Keratinocyte (primary cell): ENCODE data around the gene FN3KRP. TPM values are rescaled to one million over a fixed set of nuclear protein-coding genes. Genes with fewer than 3 reads are reported as not detected.

Experiments
- DNase-seq: peaks from one replicate; pipeline ENCODE4 v3.0.0-alpha.2; 2011; ENCODE audit warnings: low read depth, missing footprints, low spot score
- FAIRE-seq: peaks from 2 replicates; lab custom pipeline; 2011; peaks lifted over from hg19 to GRCh38; lab: Jason Lieb, UNC
- H2AFZ ChIP-seq: 2 replicates; pipeline ENCODE4 v1.6.0; 2012; ENCODE audit warnings: low read length, control low read depth, inconsistent platforms; ENCODE audit not compliant: control insufficient read depth
- H3K27ac ChIP-seq: 2 replicates; pipeline ENCODE4 v1.5.1; 2011; ENCODE audit warnings: low read length; ENCODE audit not compliant: control insufficient read depth, insufficient read depth
- H3K27me3 ChIP-seq: 3 replicates; pipeline ENCODE4 v1.6.0; 2011; ENCODE audit warnings: low read length; ENCODE audit not compliant: control insufficient read depth, insufficient read depth; ENCODE audit errors: extremely low read depth
- H3K36me3 ChIP-seq, 2 experiments: 2 replicates in 1 of 2; 3 replicates in 1 of 2; pipeline ENCODE4 v1.5.1; 2011; ENCODE audit warnings: low read length in 2 of 2, mild to moderate bottlenecking in 1 of 2; ENCODE audit not compliant: control insufficient read depth in 2 of 2, insufficient read depth in 2 of 2; ENCODE audit errors: extremely low read depth in 1 of 2
- H3K4me1 ChIP-seq: 3 replicates; pipeline ENCODE4 v1.5.1; 2011; ENCODE audit warnings: low read length; ENCODE audit not compliant: control insufficient read depth, insufficient read depth; ENCODE audit errors: extremely low read depth
- H3K4me2 ChIP-seq: 3 replicates; pipeline ENCODE4 v1.6.0; 2011; ENCODE audit warnings: low read depth, low read length; ENCODE audit not compliant: control insufficient read depth, insufficient read depth; ENCODE audit errors: extremely low read depth
- H3K4me3 ChIP-seq, 3 experiments: fragments of 200-600 bp in 1 of 3; sonication (generic) in 1 of 3; 2 replicates in 2 of 3; 3 replicates in 1 of 3; pipeline ENCODE4 v1.5.1; 2011 to 2016; ENCODE audit warnings: low read length in 3 of 3, mild to moderate bottlenecking in 3 of 3, control low read depth in 2 of 3, inconsistent platforms in 1 of 3, low read depth in 1 of 3, mixed read lengths in 1 of 3, mixed run types in 1 of 3, moderate library complexity in 1 of 3; ENCODE audit not compliant: control insufficient read depth in 2 of 3, insufficient read depth in 2 of 3; ENCODE audit errors: extremely low read depth in 1 of 3
- H3K79me2 ChIP-seq: 2 replicates; pipeline ENCODE4 v1.6.0; 2012; ENCODE audit warnings: low read length; ENCODE audit not compliant: control insufficient read depth, insufficient read depth
- H3K9ac ChIP-seq: 3 replicates; pipeline ENCODE4 v1.6.0; 2011; ENCODE audit warnings: low read length; ENCODE audit not compliant: control insufficient read depth, insufficient read depth; ENCODE audit errors: extremely low read depth
- H3K9me1 ChIP-seq: 3 replicates; pipeline ENCODE4 v1.6.0; 2011; ENCODE audit warnings: low read length; ENCODE audit not compliant: control insufficient read depth, insufficient read depth; ENCODE audit errors: extremely low read depth
- H3K9me3 ChIP-seq: 2 replicates; pipeline ENCODE4 v1.5.1; 2012; ENCODE audit warnings: low read depth, low read length; ENCODE audit not compliant: control insufficient read depth
- H4K20me1 ChIP-seq: 3 replicates; pipeline ENCODE4 v1.6.0; 2011; ENCODE audit warnings: low read length; ENCODE audit not compliant: control insufficient read depth, insufficient read depth; ENCODE audit errors: extremely low read depth
- EZH2 ChIP-seq: IDR thresholded peaks from one replicate; pipeline ENCODE4 v1.6.1; 2012; ENCODE audit warnings: inconsistent platforms, mild to moderate bottlenecking, low read length, moderate library complexity
- dilution Hi-C: fragments of 300-500 bp; cut with MboI; formaldehyde crosslinking; loops from one replicate; pipeline ENCODE4 v1.7.0; 2020; ENCODE audit warnings: low sequenced_read_pairs; ENCODE audit not compliant: extremely low pct_ligation_motif_present
- polyA plus RNA-seq, 5 experiments: library from polyadenylated mRNA; depleted of rRNA in 3 of 5; stranded (reverse) in 3 of 5; stranded (forward) in 1 of 5; unstranded in 1 of 5; fragments of >200 nt; gene quantifications; 1 replicate in 1 of 5; 2 replicates in 3 of 5; 3 replicates in 1 of 5; pipeline versions ENCODE4 v1.2.1 to v1.2.3, GENCODE V29; 2011 to 2012; ENCODE audit warnings: missing spikeins in 2 of 5, low read depth in 1 of 5, low replicate concordance in 1 of 5
- TF ChIP-seq, protein P1 (sequence below), 3 experiments: IDR thresholded peaks in 1 of 3; conservative IDR thresholded peaks in 1 of 3; optimal IDR thresholded peaks in 1 of 3; 2 replicates in 2 of 3; 3 replicates in 1 of 3; pipeline versions ENCODE3 to v1.5.1; 2011; ENCODE audit warnings: low read length in 3 of 3, mild to moderate bottlenecking in 3 of 3, moderate library complexity in 2 of 3, control low read depth in 1 of 3, inconsistent platforms in 1 of 3; ENCODE audit not compliant: insufficient read depth in 2 of 3; ENCODE audit errors: extremely low read depth in 1 of 3

Gene FN3KRP
- polyA plus RNA-seq, 1 donor (not counting 4 experiments of a cell fraction or from before 2014, with no cell fraction given) = 25.7 TPM

DNA sequence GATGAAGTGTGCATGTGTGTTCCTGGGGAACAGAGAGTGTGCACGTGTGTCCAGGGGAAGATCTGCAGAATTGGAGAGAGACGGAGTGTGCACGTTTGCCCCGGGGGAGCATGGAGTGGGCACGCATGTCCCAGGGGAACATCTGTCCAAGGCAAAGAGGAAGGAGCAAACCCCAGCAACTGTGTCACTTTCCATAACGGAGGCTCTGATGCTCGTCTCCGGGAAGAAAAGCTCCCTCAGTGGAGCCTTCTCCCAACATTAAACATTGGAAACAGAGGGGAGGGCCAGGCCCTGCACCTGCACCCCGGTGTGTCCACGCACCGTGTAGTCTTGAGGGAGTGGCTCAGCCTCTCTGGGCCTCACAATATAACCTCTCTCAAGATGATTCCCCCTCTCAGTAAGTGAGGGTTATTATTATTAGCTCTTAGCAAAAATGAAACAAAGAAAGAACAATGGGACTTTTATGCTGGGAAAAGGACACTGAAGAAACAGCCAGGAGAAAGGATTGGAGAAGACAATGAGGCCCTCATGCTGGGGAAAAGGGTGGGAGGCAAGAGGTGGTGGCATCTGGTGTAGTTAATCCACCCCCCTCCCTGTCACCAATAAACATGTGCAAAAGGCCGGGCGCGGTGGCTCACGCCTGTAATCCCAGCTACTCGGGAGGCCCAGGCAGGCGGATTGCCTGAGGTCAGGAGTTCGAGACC lies 25.6 kb upstream of the FN3KRP start:
- Histone ChIP-seq H3K9me3 (peaks cover 3% of the 10 kb centered on the region), H3K9ac (no peak overlapping the region), H3K36me3 (peaks cover 0 to 5% of the 10 kb centered on the region in 2 experiments), H3K4me2 (no peak overlapping the region), H2AFZ (no peak overlapping the region), H3K4me3 (no peak overlapping the region), H3K9me1 (no peaks in the 10 kb centered on the region), H3K79me2 (peaks cover 2% of the 10 kb centered on the region), H3K27ac (no peak overlapping the region), H3K27me3 (no peaks in the 10 kb centered on the region), H3K4me1 (peaks cover 11% of the 10 kb centered on the region), H4K20me1 (no peaks in the 10 kb centered on the region)
- TF ChIP-seq, protein P1, sequence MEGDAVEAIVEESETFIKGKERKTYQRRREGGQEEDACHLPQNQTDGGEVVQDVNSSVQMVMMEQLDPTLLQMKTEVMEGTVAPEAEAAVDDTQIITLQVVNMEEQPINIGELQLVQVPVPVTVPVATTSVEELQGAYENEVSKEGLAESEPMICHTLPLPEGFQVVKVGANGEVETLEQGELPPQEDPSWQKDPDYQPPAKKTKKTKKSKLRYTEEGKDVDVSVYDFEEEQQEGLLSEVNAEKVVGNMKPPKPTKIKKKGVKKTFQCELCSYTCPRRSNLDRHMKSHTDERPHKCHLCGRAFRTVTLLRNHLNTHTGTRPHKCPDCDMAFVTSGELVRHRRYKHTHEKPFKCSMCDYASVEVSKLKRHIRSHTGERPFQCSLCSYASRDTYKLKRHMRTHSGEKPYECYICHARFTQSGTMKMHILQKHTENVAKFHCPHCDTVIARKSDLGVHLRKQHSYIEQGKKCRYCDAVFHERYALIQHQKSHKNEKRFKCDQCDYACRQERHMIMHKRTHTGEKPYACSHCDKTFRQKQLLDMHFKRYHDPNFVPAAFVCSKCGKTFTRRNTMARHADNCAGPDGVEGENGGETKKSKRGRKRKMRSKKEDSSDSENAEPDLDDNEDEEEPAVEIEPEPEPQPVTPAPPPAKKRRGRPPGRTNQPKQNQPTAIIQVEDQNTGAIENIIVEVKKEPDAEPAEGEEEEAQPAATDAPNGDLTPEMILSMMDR (optimal IDR thresholded peaks at IDR 0.05 in 1 of 3, IDR thresholded peaks at IDR 0.05 in 1 of 3, conservative IDR thresholded peaks at IDR 0.05 in 1 of 3; ENCODE audit: extremely low read depth in 1 of 3, insufficient read depth in 2 of 3, low read length in 3 of 3) = no peak
- no peak for TF ChIP-seq EZH2
- FAIRE-seq (no peak), DNase-seq (no peak)
- dilution Hi-C loops = no loop called here

DNA sequence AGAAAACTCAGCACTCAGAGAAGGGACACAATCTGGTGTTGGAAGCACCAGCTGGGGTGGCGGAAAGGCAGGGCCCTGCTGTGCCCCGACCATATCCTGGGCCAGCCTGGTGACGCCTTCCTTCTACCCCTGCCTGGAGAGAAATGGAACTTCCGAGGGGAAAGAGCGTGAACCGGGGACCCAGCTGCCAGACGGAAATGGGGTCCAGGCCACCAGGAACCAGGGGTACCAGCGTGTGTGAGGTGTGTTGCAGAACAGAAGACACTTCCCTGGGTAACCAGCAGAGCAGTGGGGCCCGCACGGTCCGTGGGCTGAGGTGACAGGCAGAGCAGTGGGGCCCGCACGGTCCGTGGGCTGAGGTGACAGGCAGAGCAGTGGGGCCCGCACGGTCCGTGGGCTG lies 24.8 kb upstream of the FN3KRP start:
- Histone ChIP-seq H3K9me3 (peaks cover 3% of the 10 kb centered on the region), H3K4me2 (no peak overlapping the region), H3K4me3 (no peak overlapping the region), H3K79me2 (peaks cover under 1% of the 10 kb centered on the region), H3K9me1 (no peaks in the 10 kb centered on the region), H3K27me3 (no peaks in the 10 kb centered on the region), H3K27ac (no peak overlapping the region), H2AFZ (no peak overlapping the region), H3K9ac (no peak overlapping the region), H3K4me1 (peaks cover 10% of the 10 kb centered on the region), H4K20me1 (no peaks in the 10 kb centered on the region), H3K36me3 (peaks cover 0 to 5% of the 10 kb centered on the region in 2 experiments)
- DNase-seq (no peak), FAIRE-seq (no peak)
- TF ChIP-seq EZH2 = no peak
- TF ChIP-seq, protein P1 (optimal IDR thresholded peaks at IDR 0.05 in 1 of 3, IDR thresholded peaks at IDR 0.05 in 1 of 3, conservative IDR thresholded peaks at IDR 0.05 in 1 of 3; ENCODE audit: extremely low read depth in 1 of 3, insufficient read depth in 2 of 3, low read length in 3 of 3) = no peak
- dilution Hi-C loops = no loop called here
